IMR-90 (cell line): ENCODE results near the gene SP2. TPM values are rescaled to one million over a fixed set of nuclear protein-coding genes. Genes with fewer than 3 reads are reported as not detected.

Source experiments
- ATAC-seq: fragments of 200-7000 bp; cut with Tn5 transposase; 2 replicates; pipeline ENCODE4 v1.9.1; 2020; ENCODE audit warnings: low read depth, mild to moderate bottlenecking, moderate library complexity
- BruUV-seq: library from RNA; stranded (reverse); fragments of 400-500 nt; replicated peaks from 2 replicates; lab custom pipeline; 2021; lab: Mats Ljungman, UMichigan
- CTCF ChIA-PET: fragments of 300-600 bp; formaldehyde crosslinking; extraction: SDS; loops from one replicate; lab custom pipeline; 2021; ENCODE audit warnings: antibody characterized with exemption; lab: Yijun Ruan, JAX
- POLR2A ChIA-PET: fragments of 300-600 bp; sonication (Branson Sonifier 250); formaldehyde crosslinking; loops from one replicate; lab custom pipeline; 2022; ENCODE audit warnings: antibody characterized with exemption; ENCODE audit not compliant: unreplicated experiment; lab: Charles Lee
- DNase-seq: peaks from one replicate; pipeline ENCODE4 v3.0.0; 2013
- H2AFZ ChIP-seq: replicated peaks from 2 replicates; pipeline ENCODE3; 2013; ENCODE audit warnings: low read length, mild to moderate bottlenecking; ENCODE audit not compliant: poor library complexity
- H2AK5ac ChIP-seq: 2 replicates; pipeline ENCODE4 v1.6.1; 2013; ENCODE audit warnings: low read depth, low read length, inconsistent platforms
- H2AK9ac ChIP-seq: replicated peaks from 2 replicates; pipeline ENCODE3; 2013; ENCODE audit warnings: mild to moderate bottlenecking, low read depth, low read length, moderate library complexity; ENCODE audit not compliant: poor library complexity
- H2BK120ac ChIP-seq: 2 replicates; pipeline ENCODE4 v1.6.1; 2013; ENCODE audit warnings: low read depth, low read length, inconsistent platforms
- H2BK15ac ChIP-seq: 3 replicates; pipeline ENCODE4 v1.6.1; 2013; ENCODE audit warnings: low read depth, low read length, inconsistent platforms
- H2BK20ac ChIP-seq: 2 replicates; pipeline ENCODE4 v1.6.1; 2013; ENCODE audit warnings: low read depth, mild to moderate bottlenecking, inconsistent platforms, low read length, moderate library complexity
- H2BK5ac ChIP-seq: 2 replicates; pipeline ENCODE4 v1.6.1; 2013; ENCODE audit warnings: mild to moderate bottlenecking, low read depth, low read length, inconsistent platforms; ENCODE audit not compliant: poor library complexity, severe bottlenecking
- H3K14ac ChIP-seq: replicated peaks from 2 replicates; pipeline ENCODE4 v1.6.1; 2013; ENCODE audit warnings: low read depth, low read length, inconsistent platforms
- H3K18ac ChIP-seq: 2 replicates; pipeline ENCODE4 v1.6.1; 2013; ENCODE audit warnings: low read depth, low read length, control low read depth
- H3K23ac ChIP-seq: 2 replicates; pipeline ENCODE4 v1.6.1; 2013; ENCODE audit warnings: low read depth, low read length, inconsistent platforms
- H3K27ac ChIP-seq: 2 replicates; pipeline ENCODE4 v1.5.1; 2013; ENCODE audit warnings: mild to moderate bottlenecking, control low read depth, low read length; ENCODE audit not compliant: insufficient read depth
- H3K27me3 ChIP-seq: 2 replicates; pipeline ENCODE4 v1.6.1; 2013; ENCODE audit warnings: low read length; ENCODE audit not compliant: control insufficient read depth, insufficient read depth
- H3K36me3 ChIP-seq: 2 replicates; pipeline ENCODE4 v1.6.1; 2013; ENCODE audit warnings: low read length, mixed read lengths; ENCODE audit not compliant: control insufficient read depth, insufficient read depth
- H3K4ac ChIP-seq: 2 replicates; pipeline ENCODE4 v1.6.1; 2013; ENCODE audit warnings: low read depth, low read length, inconsistent platforms
- H3K4me1 ChIP-seq: 2 replicates; pipeline ENCODE4 v1.6.1; 2013; ENCODE audit warnings: low read length, mixed read lengths; ENCODE audit not compliant: control insufficient read depth, insufficient read depth
- H3K4me2 ChIP-seq: 2 replicates; pipeline ENCODE4 v1.6.1; 2013; ENCODE audit warnings: low read depth, mild to moderate bottlenecking, control low read depth, low read length, moderate library complexity
- H3K4me3 ChIP-seq: 2 replicates; pipeline ENCODE4 v1.5.1; 2013; ENCODE audit warnings: low read depth, mild to moderate bottlenecking, control low read depth, low read length, moderate library complexity; ENCODE audit not compliant: insufficient read depth
- H3K56ac ChIP-seq: 2 replicates; pipeline ENCODE4 v1.6.1; 2013; ENCODE audit warnings: low read length, inconsistent platforms; ENCODE audit not compliant: insufficient read depth; ENCODE audit errors: extremely low read depth
- H3K79me1 ChIP-seq, 2 experiments: 2 replicates each; pipeline ENCODE4 v1.6.1; 2013; ENCODE audit warnings: low read length in 2 of 2, inconsistent platforms in 1 of 2, low read depth in 1 of 2
- H3K9ac ChIP-seq: 2 replicates; pipeline ENCODE4 v1.6.1; 2013; ENCODE audit warnings: low read depth, low read length, control low read depth
- H3K9me1 ChIP-seq: 2 replicates; pipeline ENCODE4 v1.6.1; 2013; ENCODE audit warnings: low read length, inconsistent platforms; ENCODE audit not compliant: insufficient read depth
- H3K9me3 ChIP-seq: 2 replicates; pipeline ENCODE4 v1.6.1; 2013; ENCODE audit warnings: low read length; ENCODE audit not compliant: control insufficient read depth, insufficient read depth
- H4K20me1 ChIP-seq: 2 replicates; pipeline ENCODE4 v1.6.1; 2013; ENCODE audit warnings: low read length, inconsistent platforms; ENCODE audit not compliant: insufficient read depth
- H4K5ac ChIP-seq: 2 replicates; pipeline ENCODE4 v1.6.1; 2013; ENCODE audit warnings: mild to moderate bottlenecking, low read depth, low read length, control low read depth
- H4K8ac ChIP-seq, 2 experiments: 2 replicates each; pipeline ENCODE4 v1.6.1; 2013; ENCODE audit warnings: low read depth in 2 of 2, low read length in 2 of 2, control low read depth in 1 of 2, inconsistent platforms in 1 of 2
- H4K91ac ChIP-seq: 2 replicates; pipeline ENCODE4 v1.6.1; 2013; ENCODE audit warnings: low read depth, low read length, inconsistent platforms; ENCODE audit not compliant: insufficient read depth
- BHLHE40 ChIP-seq: fragments of 150-350 bp; IDR thresholded peaks from 2 replicates; pipeline ENCODE4 v1.6.1; 2016; ENCODE audit warnings: mild to moderate bottlenecking, low read depth, low read length
- CEBPB ChIP-seq: IDR thresholded peaks from 2 replicates; pipeline ENCODE4 v1.6.1; 2012; ENCODE audit warnings: low read depth, low read length, improper control_type of control experiment
- CHD1 ChIP-seq: IDR thresholded peaks from 2 replicates; pipeline ENCODE4 v1.6.1; 2012; ENCODE audit warnings: low read depth, low read length, improper control_type of control experiment
- FOS ChIP-seq: fragments of 150-350 bp; IDR thresholded peaks from 2 replicates; pipeline ENCODE4 v1.6.1; 2016; ENCODE audit warnings: low read depth, low read length
- MAFK ChIP-seq: IDR thresholded peaks from 2 replicates; pipeline ENCODE4 v1.6.1; 2012; ENCODE audit warnings: low read depth, low read length, improper control_type of control experiment
- MAZ ChIP-seq: IDR thresholded peaks from 2 replicates; pipeline ENCODE4 v1.6.1; 2012; ENCODE audit warnings: low read depth, mild to moderate bottlenecking, low read length, improper control_type of control experiment, moderate library complexity, borderline replicate concordance
- MXI1 ChIP-seq: IDR thresholded peaks from 2 replicates; pipeline ENCODE4 v1.6.1; 2012; ENCODE audit warnings: low read depth, mild to moderate bottlenecking, low read length, moderate library complexity, borderline replicate concordance
- NFE2L2 ChIP-seq: fragments of 150-350 bp; IDR thresholded peaks from 2 replicates; pipeline ENCODE4 v1.6.1; 2016; ENCODE audit warnings: low read depth, mild to moderate bottlenecking, low read length
- POLR2A ChIP-seq: IDR thresholded peaks from 2 replicates; pipeline ENCODE4 v1.6.1; 2012; ENCODE audit warnings: mild to moderate bottlenecking, low read depth, low read length
- RAD21 ChIP-seq: IDR thresholded peaks from 2 replicates; pipeline ENCODE4 v1.6.1; 2012; ENCODE audit warnings: low read length, improper control_type of control experiment
- RCOR1 ChIP-seq: IDR thresholded peaks from 2 replicates; pipeline ENCODE4 v1.6.1; 2012; ENCODE audit warnings: mild to moderate bottlenecking, low read length, improper control_type of control experiment; ENCODE audit not compliant: insufficient replicate concordance
- RFX5 ChIP-seq: IDR thresholded peaks from 2 replicates; pipeline ENCODE4 v1.8.0; 2012; ENCODE audit warnings: low read depth, mild to moderate bottlenecking, low read length, moderate library complexity
- SMC3 ChIP-seq: fragments of 150-350 bp; IDR thresholded peaks from 2 replicates; pipeline ENCODE4 v1.6.1; 2016; ENCODE audit warnings: low read depth, mild to moderate bottlenecking, antibody characterized with exemption, low read length, moderate library complexity
- WGBS, 2 experiments: methylation state at CpG; one replicate each; pipeline versions ENCODE4 v1.1.5 to v1.1.7; 2013; ENCODE audit warnings: missing lambda C conversion rate in 2 of 2; ENCODE audit not compliant: insufficient read length in 1 of 2; ENCODE audit errors: extremely low coverage in 2 of 2; 5-methylcytosine and 5-hydroxymethylcytosine counted together
- dilution Hi-C: fragments of 300-500 bp; cut with HindIII; formaldehyde crosslinking; loops from one replicate; pipeline ENCODE4 v1.14.3; 2018; ENCODE audit warnings: low sequenced_read_pairs; ENCODE audit not compliant: unreplicated experiment
- in situ Hi-C: fragments of 300-500 bp; cut with MboI; formaldehyde crosslinking; loops from 3 replicates; pipeline ENCODE4 v1.14.3; 2019; ENCODE audit warnings: low sequenced_read_pairs, inconsistent platforms, mixed read lengths
- intact Hi-C: fragments of 100-400 bp; cut with micrococcal nuclease; formaldehyde crosslinking; loops from 2 replicates; pipeline ENCODE4 v1.10.0; 2022
- polyA plus RNA-seq, 3 experiments: library from polyadenylated mRNA; depleted of rRNA; stranded (reverse); fragments of >200 nt; gene quantifications; 2 replicates each; pipeline ENCODE4 v1.2.3, GENCODE V29; 2012; ENCODE audit warnings: low replicate concordance in 1 of 3
- total RNA-seq: library from RNA; depleted of rRNA; stranded (reverse); fragments of >200 nt; gene quantifications from 2 replicates; pipeline ENCODE4 v1.2.3, GENCODE V29; 2012
- TF ChIP-seq, protein P1 (sequence below): fragments of 150-350 bp; IDR thresholded peaks from 2 replicates; pipeline ENCODE4 v1.6.1; 2017; ENCODE audit warnings: mild to moderate bottlenecking, antibody characterized with exemption, low read length, low read depth
- TF ChIP-seq, protein P2 (sequence below): conservative IDR thresholded peaks from 2 replicates; pipeline ENCODE4 v1.5.1; 2012; ENCODE audit warnings: mild to moderate bottlenecking, low read depth, low read length, improper control_type of control experiment
- TF ChIP-seq, protein P3 (sequence below): fragments of 150-350 bp; IDR thresholded peaks from 2 replicates; pipeline ENCODE4 v1.6.1; 2016; ENCODE audit warnings: low read depth, mild to moderate bottlenecking, low read length, moderate library complexity, borderline replicate concordance

Gene SP2
- total and polyA plus RNA-seq, 2 of the 4 experiments (the other 2 are of a cell fraction): 0.72 to 13.8 TPM

DNA sequence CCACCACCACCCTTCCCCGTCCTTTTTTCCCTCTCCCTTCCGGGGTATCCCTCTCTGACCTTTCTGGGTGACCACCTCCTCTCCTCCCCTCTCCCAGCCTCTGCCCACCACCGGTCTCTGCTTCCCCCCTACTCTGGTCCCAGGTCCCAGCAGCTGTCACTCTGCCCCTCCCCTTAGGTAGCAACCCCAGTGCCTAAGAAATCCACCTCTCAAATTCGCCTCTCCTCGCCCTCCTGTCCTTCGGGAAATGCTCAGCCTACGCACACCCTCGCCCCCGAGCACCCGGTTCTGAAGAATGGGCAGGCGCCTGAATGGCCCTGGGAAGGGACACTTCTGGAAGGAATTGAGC is 44.3 kb upstream of the SP2 start:
- Histone ChIP-seq H2AFZ (no peak overlapping the region), H3K9ac (no peak overlapping the region), H2AK9ac (no peak overlapping the region), H3K79me1 (no peaks in the 10 kb centered on the region), H3K56ac (no peak overlapping the region), H3K14ac (no peak overlapping the region), H3K4me2 (no peak overlapping the region), H4K20me1 (no peaks in the 10 kb centered on the region), H4K5ac (no peak overlapping the region), H4K8ac (no peak overlapping the region), H3K18ac (no peak overlapping the region), H4K91ac (no peak overlapping the region), H3K9me1 (no peaks in the 10 kb centered on the region), H3K27me3 (peaks cover 91% of the 10 kb centered on the region), H3K9me3 (no peaks in the 10 kb centered on the region), H3K4me1 (no peaks in the 10 kb centered on the region), H2BK20ac (no peak overlapping the region), H3K23ac (no peak overlapping the region), H3K4ac (no peak overlapping the region), H3K4me3 (no peak overlapping the region), H2AK5ac (no peak overlapping the region), H3K27ac (no peak overlapping the region), H2BK15ac (no peak overlapping the region), H2BK120ac (no peak overlapping the region), H2BK5ac (no peak overlapping the region), H3K36me3 (no peaks in the 10 kb centered on the region)
- in situ Hi-C loops (no loop called here), intact Hi-C loops (no loop called here), dilution Hi-C loops (no loop called here)
- ATAC-seq: no peak
- TF ChIP-seq MAZ (no peak), RCOR1 (no peak), CHD1 (no peak), CEBPB (no peak), RFX5 (no peak), MXI1 (no peak), MAFK (no peak), BHLHE40 (no peak), SMC3 (no peak), POLR2A (no peak), FOS (no peak), RAD21 (no peak), NFE2L2 (no peak)
- TF ChIP-seq, protein P1, sequence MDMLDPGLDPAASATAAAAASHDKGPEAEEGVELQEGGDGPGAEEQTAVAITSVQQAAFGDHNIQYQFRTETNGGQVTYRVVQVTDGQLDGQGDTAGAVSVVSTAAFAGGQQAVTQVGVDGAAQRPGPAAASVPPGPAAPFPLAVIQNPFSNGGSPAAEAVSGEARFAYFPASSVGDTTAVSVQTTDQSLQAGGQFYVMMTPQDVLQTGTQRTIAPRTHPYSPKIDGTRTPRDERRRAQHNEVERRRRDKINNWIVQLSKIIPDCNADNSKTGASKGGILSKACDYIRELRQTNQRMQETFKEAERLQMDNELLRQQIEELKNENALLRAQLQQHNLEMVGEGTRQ: no peak
- TF ChIP-seq, protein P2, sequence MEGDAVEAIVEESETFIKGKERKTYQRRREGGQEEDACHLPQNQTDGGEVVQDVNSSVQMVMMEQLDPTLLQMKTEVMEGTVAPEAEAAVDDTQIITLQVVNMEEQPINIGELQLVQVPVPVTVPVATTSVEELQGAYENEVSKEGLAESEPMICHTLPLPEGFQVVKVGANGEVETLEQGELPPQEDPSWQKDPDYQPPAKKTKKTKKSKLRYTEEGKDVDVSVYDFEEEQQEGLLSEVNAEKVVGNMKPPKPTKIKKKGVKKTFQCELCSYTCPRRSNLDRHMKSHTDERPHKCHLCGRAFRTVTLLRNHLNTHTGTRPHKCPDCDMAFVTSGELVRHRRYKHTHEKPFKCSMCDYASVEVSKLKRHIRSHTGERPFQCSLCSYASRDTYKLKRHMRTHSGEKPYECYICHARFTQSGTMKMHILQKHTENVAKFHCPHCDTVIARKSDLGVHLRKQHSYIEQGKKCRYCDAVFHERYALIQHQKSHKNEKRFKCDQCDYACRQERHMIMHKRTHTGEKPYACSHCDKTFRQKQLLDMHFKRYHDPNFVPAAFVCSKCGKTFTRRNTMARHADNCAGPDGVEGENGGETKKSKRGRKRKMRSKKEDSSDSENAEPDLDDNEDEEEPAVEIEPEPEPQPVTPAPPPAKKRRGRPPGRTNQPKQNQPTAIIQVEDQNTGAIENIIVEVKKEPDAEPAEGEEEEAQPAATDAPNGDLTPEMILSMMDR: no peak
- TF ChIP-seq, protein P3, sequence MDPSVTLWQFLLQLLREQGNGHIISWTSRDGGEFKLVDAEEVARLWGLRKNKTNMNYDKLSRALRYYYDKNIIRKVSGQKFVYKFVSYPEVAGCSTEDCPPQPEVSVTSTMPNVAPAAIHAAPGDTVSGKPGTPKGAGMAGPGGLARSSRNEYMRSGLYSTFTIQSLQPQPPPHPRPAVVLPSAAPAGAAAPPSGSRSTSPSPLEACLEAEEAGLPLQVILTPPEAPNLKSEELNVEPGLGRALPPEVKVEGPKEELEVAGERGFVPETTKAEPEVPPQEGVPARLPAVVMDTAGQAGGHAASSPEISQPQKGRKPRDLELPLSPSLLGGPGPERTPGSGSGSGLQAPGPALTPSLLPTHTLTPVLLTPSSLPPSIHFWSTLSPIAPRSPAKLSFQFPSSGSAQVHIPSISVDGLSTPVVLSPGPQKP: no peak
- no peak for DNase-seq
- ChIA-PET POLR2A (no interaction called here), CTCF (no interaction called here)
- no CpG with 5 or more reads among the region's 11 CpGs for WGBS, 2 experiments
- no TSS peak for BruUV-seq
